Measurements from ENCODE around the gene BCAN.
"Not testable (repeated sequence)": the region's sequence is repeated elsewhere in the genome, so short reads cannot be mapped to it uniquely, and the experiment has no call there.

BCAN gene

GRCh38 chr1:156625436-156626078 lies 16.4 kb upstream of the BCAN start:
- intact Hi-C loops (cut with micrococcal nuclease) = loop anchor here (1.0 kb wide), 1 partner anchor 53 kb away; no protein-coding TSS in a partner anchor
- Mint-ChIP-seq H3K9me3 (no peaks in the 10 kb centered on the region), H3K4me1 (ENCODE audit: low read depth) (peaks cover 15% of the 10 kb centered on the region), H3K27ac (no peak overlapping the region), H3K27me3 (peaks cover 88% of the 10 kb centered on the region), H3K4me3 (peak overlapping the region; percentile 24), H3K36me3 (ENCODE audit: low read depth) (no peaks in the 10 kb centered on the region)

GRCh38 chr1:156626079-156626438 lies 15.9 kb upstream of the BCAN start:
- Mint-ChIP-seq H3K4me1 (ENCODE audit: low read depth) (peaks cover 15% of the 10 kb centered on the region), H3K36me3 (ENCODE audit: low read depth) (no peaks in the 10 kb centered on the region), H3K27ac (no peak overlapping the region), H3K27me3 (peaks cover 88% of the 10 kb centered on the region), H3K9me3 (no peaks in the 10 kb centered on the region), H3K4me3 (no peak overlapping the region)
- intact Hi-C loops (cut with micrococcal nuclease) = loop anchor here (1.0 kb wide), 1 partner anchor 52 kb away; no protein-coding TSS in a partner anchor

- Mint-ChIP-seq H3K4me3 (no peak overlapping the region), H3K36me3 (ENCODE audit: low read depth) (no peaks in the 10 kb centered on the region), H3K27ac (no peak overlapping the region), H3K27me3 (peaks cover 90% of the 10 kb centered on the region), H3K9me3 (no peaks in the 10 kb centered on the region), H3K4me1 (ENCODE audit: low read depth) (peaks cover 15% of the 10 kb centered on the region)
- intact Hi-C loops (cut with micrococcal nuclease) = loop anchor here (1.0 kb wide), 1 partner anchor 30 kb away; no protein-coding TSS in a partner anchor
These were observed 14.5 kb upstream of the BCAN start for GRCh38 chr1:156627313-156627880.

GRCh38 chr1:156629823-156630449 lies 12.0 kb upstream of the BCAN start:
- peaks cover 80% of the 10 kb centered on the region for H3K27me3 Mint-ChIP-seq
- intact Hi-C loops (cut with micrococcal nuclease) = no loop called here
- H3K4me1 Mint-ChIP-seq (ENCODE audit: low read depth) = peaks cover 7% of the 10 kb centered on the region
- H3K9me3 Mint-ChIP-seq = no peaks in the 10 kb centered on the region
- no peak overlapping the region for H3K27ac Mint-ChIP-seq
- H3K36me3 Mint-ChIP-seq (ENCODE audit: low read depth) = no peaks in the 10 kb centered on the region
- no peak overlapping the region for H3K4me3 Mint-ChIP-seq

GRCh38 chr1:156631152-156631551 lies 10.8 kb upstream of the BCAN start:
- H3K9me3 Mint-ChIP-seq; H3K4me1 Mint-ChIP-seq (ENCODE audit: low read depth); H3K36me3 Mint-ChIP-seq (ENCODE audit: low read depth); H3K4me3 Mint-ChIP-seq; intact Hi-C loops (cut with micrococcal nuclease); H3K27ac Mint-ChIP-seq: not testable (repeated sequence)
- H3K27me3 Mint-ChIP-seq = peaks cover 75% of the 10 kb centered on the region

GRCh38 chr1:156632355-156632754 lies 9.6 kb upstream of the BCAN start:
- Mint-ChIP-seq H3K27me3 (peaks cover 74% of the 10 kb centered on the region), H3K4me1 (ENCODE audit: low read depth) (no peaks in the 10 kb centered on the region), H3K27ac (no peak overlapping the region), H3K9me3 (no peaks in the 10 kb centered on the region), H3K4me3 (no peak overlapping the region), H3K36me3 (ENCODE audit: low read depth) (no peaks in the 10 kb centered on the region)
- intact Hi-C loops (cut with micrococcal nuclease) = no loop called here

- Mint-ChIP-seq H3K27me3 (peaks cover 77% of the 10 kb centered on the region), H3K9me3 (no peaks in the 10 kb centered on the region), H3K27ac (no peak overlapping the region), H3K4me1 (ENCODE audit: low read depth) (peaks cover 8% of the 10 kb centered on the region), H3K4me3 (no peak overlapping the region), H3K36me3 (ENCODE audit: low read depth) (no peaks in the 10 kb centered on the region)
- intact Hi-C loops (cut with micrococcal nuclease) = no loop called here
These were observed 3.5 kb upstream of the BCAN start for GRCh38 chr1:156638189-156638985.

- Mint-ChIP-seq H3K9me3 (no peaks in the 10 kb centered on the region), H3K27ac (no peak overlapping the region), H3K4me3 (no peak overlapping the region), H3K4me1 (ENCODE audit: low read depth) (peaks cover 14% of the 10 kb centered on the region), H3K27me3 (peaks cover 83% of the 10 kb centered on the region), H3K36me3 (ENCODE audit: low read depth) (no peaks in the 10 kb centered on the region)
- intact Hi-C loops (cut with micrococcal nuclease) = no loop called here
These were observed 2.3 kb upstream of the BCAN start for GRCh38 chr1:156639601-156640101.

- peaks cover 14% of the 10 kb centered on the region for H3K4me1 Mint-ChIP-seq (ENCODE audit: low read depth)
- H3K27me3 Mint-ChIP-seq = peaks cover 91% of the 10 kb centered on the region
- H3K9me3 Mint-ChIP-seq = no peaks in the 10 kb centered on the region
- H3K36me3 Mint-ChIP-seq (ENCODE audit: low read depth) = no peaks in the 10 kb centered on the region
- intact Hi-C loops (cut with micrococcal nuclease) = no loop called here
- H3K27ac Mint-ChIP-seq = no peak overlapping the region
- H3K4me3 Mint-ChIP-seq = no peak overlapping the region
These were observed 843 bp upstream of the BCAN start for GRCh38 chr1:156640842-156641706.

GRCh38 chr1:156642265-156643048 lies 540 bp downstream of the BCAN start:
- no peaks in the 10 kb centered on the region for H3K36me3 Mint-ChIP-seq (ENCODE audit: low read depth)
- H3K27ac Mint-ChIP-seq = no peak overlapping the region
- no peaks in the 10 kb centered on the region for H3K9me3 Mint-ChIP-seq
- intact Hi-C loops (cut with micrococcal nuclease) = no loop called here
- peaks cover 14% of the 10 kb centered on the region for H3K4me1 Mint-ChIP-seq (ENCODE audit: low read depth)
- peaks cover 94% of the 10 kb centered on the region for H3K27me3 Mint-ChIP-seq
- H3K4me3 Mint-ChIP-seq = peak overlapping the region; percentile 30

GRCh38 chr1:156643049-156643777 lies 1.3 kb downstream of the BCAN start:
- no peaks in the 10 kb centered on the region for H3K9me3 Mint-ChIP-seq
- intact Hi-C loops (cut with micrococcal nuclease) = no loop called here
- no peak overlapping the region for H3K27ac Mint-ChIP-seq
- peaks cover 14% of the 10 kb centered on the region for H3K4me1 Mint-ChIP-seq (ENCODE audit: low read depth)
- no peak overlapping the region for H3K4me3 Mint-ChIP-seq
- H3K36me3 Mint-ChIP-seq (ENCODE audit: low read depth) = no peaks in the 10 kb centered on the region
- peaks cover 97% of the 10 kb centered on the region for H3K27me3 Mint-ChIP-seq

GRCh38 chr1:156643778-156644092 lies 1.8 kb downstream of the BCAN start:
- Mint-ChIP-seq H3K9me3 (no peaks in the 10 kb centered on the region), H3K4me3 (no peak overlapping the region), H3K36me3 (ENCODE audit: low read depth) (no peaks in the 10 kb centered on the region), H3K4me1 (ENCODE audit: low read depth) (peaks cover 14% of the 10 kb centered on the region), H3K27ac (no peak overlapping the region), H3K27me3 (peaks cover 97% of the 10 kb centered on the region)
- intact Hi-C loops (cut with micrococcal nuclease) = no loop called here

Data from dendritic cell treated with granulocyte-macrophage colony-stimulating factor and Interleukin-4, amounts not matched to agents 40 ng/mL and 50 ng/mL, for 4 days (primary cell).